Gastroesophageal sphincter (tissue), 3 donors: ENCODE results near the gene TMEM178B.

Source experiments
- CTCF ChIP-seq, 4 experiments: fragments of 200-600 bp in 2 of 4; fragments of 450-650 bp in 2 of 4; sonication (generic) in 1 of 4; IDR thresholded peaks; one replicate each; pipeline ENCODE4 v1.5.1; 2017 to 2019; ENCODE audit warnings: antibody characterized with exemption in 4 of 4, mild to moderate bottlenecking in 2 of 4, moderate library complexity in 2 of 4
- EP300 ChIP-seq: sonication (generic); formaldehyde crosslinking; IDR thresholded peaks from one replicate; pipeline ENCODE4 v1.6.1; 2017; ENCODE audit warnings: antibody characterized with exemption, mild to moderate bottlenecking
- POLR2A ChIP-seq, 2 donors: fragments of 450-650 bp; IDR thresholded peaks; one replicate each; pipeline ENCODE4 v1.6.1; 2017; ENCODE audit warnings: antibody characterized with exemption in 2 of 2, mild to moderate bottlenecking in 2 of 2, moderate library complexity in 1 of 2
- POLR2AphosphoS5 ChIP-seq: sonication (generic); formaldehyde crosslinking; IDR thresholded peaks from one replicate; pipeline ENCODE4 v1.6.1; 2017; ENCODE audit warnings: antibody characterized with exemption

- no peak for TF ChIP-seq CTCF (IDR thresholded peaks at IDR 0.05)
- no peak for TF ChIP-seq POLR2A (IDR thresholded peaks at IDR 0.05)
- TF ChIP-seq EP300 = no peak
- TF ChIP-seq POLR2AphosphoS5 = no peak
Measured at GRCh38 chr7:141045126-141045841, 28.6 kb upstream of the TMEM178B start.
